ENCODE results near the gene GRAP2. TPM values are rescaled to one million over a fixed set of nuclear protein-coding genes. Genes with fewer than 3 reads are reported as not detected.

The GRAP2 gene
- total RNA-seq, 1 experiment from 2014 or later = 0.42 TPM

GRCh38 chr22:39872548-39872947 is 28.3 kb upstream of the GRAP2 start:
- no peak overlapping the region for H3K4me3 ChIP-seq (replicated peaks in 1 of 2; ENCODE audit: low read depth in 1 of 2, low read length in 2 of 2)
- RAD21 ChIA-PET (ENCODE audit: low non-redundant PET in 1 of 2, low total read pairs in 2 of 2, uncharacterized antibody in 2 of 2, unreplicated experiment in 2 of 2) = no interaction called here
- H3K4me2 ChIP-seq (ENCODE audit: low read length) = no peak overlapping the region
- CTCF ChIA-PET = no interaction called here
- DNase-seq (ENCODE audit: low read depth, low spot score) (no peak), ATAC-seq (no peak)
- no peaks in the 10 kb centered on the region for H3K79me2 ChIP-seq (ENCODE audit: insufficient read depth, low read length)
- no peaks in the 10 kb centered on the region for H3K4me1 ChIP-seq (ENCODE audit: control insufficient read depth in 1 of 2, insufficient read depth in 2 of 2, low read length in 2 of 2)
- H3K27me3 ChIP-seq (ENCODE audit: insufficient read depth, low read length) = peaks cover 54% of the 10 kb centered on the region
- POLR2A ChIA-PET = interaction anchor here (1.3 kb wide), 1 partner anchor 14 kb away, joined by 4 read pairs; no protein-coding TSS in a partner anchor
- H3K9ac ChIP-seq (ENCODE audit: low read length) = no peak overlapping the region
- H4K20me1 ChIP-seq (ENCODE audit: insufficient read depth) = no peaks in the 10 kb centered on the region; the same call in 1 of the 2 replicates
- no peaks in the 10 kb centered on the region for H3K36me3 ChIP-seq (ENCODE audit: control insufficient read depth in 1 of 2, insufficient read depth in 2 of 2, low read length in 2 of 2)
- H3K27ac ChIP-seq (ENCODE audit: low read depth, low read length) = no peak overlapping the region
- no peaks in the 10 kb centered on the region for H3K9me3 ChIP-seq (ENCODE audit: control insufficient read depth in 1 of 2, insufficient read depth in 1 of 2, low read depth in 1 of 2, low read length in 2 of 2)
- no peak overlapping the region for H2AFZ ChIP-seq (ENCODE audit: low read depth, low read length, poor library complexity, severe bottlenecking)
- no peaks in the 10 kb centered on the region for H3K9me2 ChIP-seq (ENCODE audit: insufficient read depth)
- intact Hi-C loops (cut with micrococcal nuclease) = no loop called here
- TF ChIP-seq EGR1 (IDR thresholded peaks at IDR 0.05; ENCODE audit: low read depth) (no peak), SRF (IDR thresholded peaks at IDR 0.05; ENCODE audit: low read depth) (no peak), REST (IDR thresholded peaks at IDR 0.05; ENCODE audit: low read depth) (no peak), ZBTB33 (IDR thresholded peaks at IDR 0.05; ENCODE audit: extremely low read depth, insufficient replicate concordance, low read length) (no peak), ELF1 (IDR thresholded peaks at IDR 0.05; ENCODE audit: borderline replicate concordance, low read depth) (no peak), YY1 (IDR thresholded peaks at IDR 0.05; ENCODE audit: extremely low read depth, insufficient replicate concordance, low read depth, low read length) (no peak), SP1 (IDR thresholded peaks at IDR 0.05; ENCODE audit: low read depth) (no peak), MAX (IDR thresholded peaks at IDR 0.05) (no peak), EZH2phosphoT487 (IDR thresholded peaks at IDR 0.05; ENCODE audit: borderline replicate concordance) (no peak), TCF7L2 (IDR thresholded peaks at IDR 0.05; ENCODE audit: borderline replicate concordance, extremely low read depth, insufficient read depth, insufficient read length) (no peak), CBX3 (IDR thresholded peaks at IDR 0.05; ENCODE audit: low read depth) (no peak), CEBPB (IDR thresholded peaks at IDR 0.05; ENCODE audit: low read depth) (no peak), RAD21 (IDR thresholded peaks at IDR 0.05; ENCODE audit: low read depth) (no peak), JUND (IDR thresholded peaks at IDR 0.05) (no peak), SIN3A (IDR thresholded peaks at IDR 0.05; ENCODE audit: low read depth) (no peak), ZFX (IDR thresholded peaks at IDR 0.05) (no peak), POLR2A (IDR thresholded peaks at IDR 0.05; ENCODE audit: borderline replicate concordance, extremely low read depth, insufficient read depth, insufficient read length) (no peak), CTCF (IDR thresholded peaks at IDR 0.05 in 2 of 3, conservative IDR thresholded peaks at IDR 0.05 in 1 of 3; ENCODE audit: borderline replicate concordance in 1 of 3, insufficient read depth in 1 of 3, low read depth in 2 of 3, low read length in 2 of 3) (no peak), EZH2 (IDR thresholded peaks at IDR 0.05) (no peak), ZNF274 (IDR thresholded peaks at IDR 0.05; ENCODE audit: low read depth, low read length) (no peak)
- BruUV-seq (replicated peaks) = no TSS peak
